NCI-H187 (cell line): ENCODE measurements around the gene POLD4.
"Not testable (repeated sequence)": the region's sequence is repeated elsewhere in the genome, so short reads cannot be mapped to it uniquely, and the experiment has no call there.

Experiments
- DNase-seq, 2 experiments: peaks; one replicate each; lab custom pipeline; 2025; lab: John Stamatoyannopoulos, UW

The POLD4 gene

DNA sequence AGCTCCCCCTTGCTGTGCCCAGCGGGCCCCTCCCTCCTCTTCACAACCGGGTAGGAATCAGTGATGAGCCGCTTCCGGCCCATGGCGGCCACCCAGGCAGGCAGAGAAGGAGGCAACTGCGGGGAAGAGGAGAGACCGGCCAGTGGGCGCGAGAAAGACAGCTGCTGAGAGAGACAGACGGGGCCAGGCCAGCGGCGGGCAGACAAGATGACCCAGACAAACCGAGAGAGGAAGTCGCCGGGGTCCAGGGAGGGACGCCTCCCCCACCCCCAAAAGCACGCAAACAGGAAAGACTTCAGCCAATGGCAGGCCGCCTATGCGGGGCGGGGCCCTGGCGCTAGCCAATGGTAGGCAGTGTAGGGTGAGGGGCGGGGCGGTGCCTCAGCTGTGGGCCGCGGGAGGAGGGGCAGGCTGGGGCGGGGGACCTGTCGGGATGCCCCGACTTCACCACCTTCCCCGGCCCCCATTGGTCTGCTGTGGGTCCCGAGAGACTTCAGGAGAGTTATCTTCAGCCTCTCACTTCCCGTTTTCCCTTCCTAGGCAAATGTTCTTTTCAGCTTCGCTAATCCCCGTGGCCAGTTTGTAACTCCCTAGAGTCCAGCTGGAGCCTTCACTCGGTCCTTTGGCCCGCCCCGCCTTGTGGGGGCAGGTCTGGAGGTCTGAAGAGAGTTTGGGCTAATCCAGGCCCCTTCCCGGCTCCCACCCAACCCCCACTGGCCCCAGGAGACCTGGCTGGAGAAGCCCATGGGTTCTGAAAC is at the start of gene POLD4:
Gene POLD4, minus strand, starts transcription at position 230 of the 758 bp plus-strand sequence. Its CDS starts 147 bp downstream, at position 83.
- DNase-seq = peak; percentile 83 to 84

DNA sequence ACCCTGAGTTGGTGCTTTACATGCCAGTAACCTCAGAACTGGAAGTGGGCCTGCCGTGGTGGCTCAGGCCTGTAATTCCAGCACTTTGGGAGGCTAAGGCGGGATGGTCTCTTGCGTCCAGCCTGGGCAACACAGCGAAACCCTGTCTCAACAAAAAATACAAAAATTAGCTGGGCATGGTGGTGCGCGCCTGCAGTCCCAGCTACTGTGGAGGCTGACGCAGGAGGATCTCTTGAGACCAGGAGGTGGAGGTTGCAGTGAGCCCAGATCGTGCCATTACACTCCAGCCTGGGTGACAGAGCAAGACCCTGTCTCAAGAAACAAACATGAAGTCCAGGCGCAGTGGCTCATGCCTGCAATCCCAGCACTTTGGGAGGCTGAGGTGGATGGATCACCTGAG is 49.7 kb upstream of the POLD4 start:
- DNase-seq = not testable (repeated sequence)

- not testable (repeated sequence) for DNase-seq
Measured at GRCh38 chr11:67402192-67402839, 49.0 kb upstream of the POLD4 start.

DNA sequence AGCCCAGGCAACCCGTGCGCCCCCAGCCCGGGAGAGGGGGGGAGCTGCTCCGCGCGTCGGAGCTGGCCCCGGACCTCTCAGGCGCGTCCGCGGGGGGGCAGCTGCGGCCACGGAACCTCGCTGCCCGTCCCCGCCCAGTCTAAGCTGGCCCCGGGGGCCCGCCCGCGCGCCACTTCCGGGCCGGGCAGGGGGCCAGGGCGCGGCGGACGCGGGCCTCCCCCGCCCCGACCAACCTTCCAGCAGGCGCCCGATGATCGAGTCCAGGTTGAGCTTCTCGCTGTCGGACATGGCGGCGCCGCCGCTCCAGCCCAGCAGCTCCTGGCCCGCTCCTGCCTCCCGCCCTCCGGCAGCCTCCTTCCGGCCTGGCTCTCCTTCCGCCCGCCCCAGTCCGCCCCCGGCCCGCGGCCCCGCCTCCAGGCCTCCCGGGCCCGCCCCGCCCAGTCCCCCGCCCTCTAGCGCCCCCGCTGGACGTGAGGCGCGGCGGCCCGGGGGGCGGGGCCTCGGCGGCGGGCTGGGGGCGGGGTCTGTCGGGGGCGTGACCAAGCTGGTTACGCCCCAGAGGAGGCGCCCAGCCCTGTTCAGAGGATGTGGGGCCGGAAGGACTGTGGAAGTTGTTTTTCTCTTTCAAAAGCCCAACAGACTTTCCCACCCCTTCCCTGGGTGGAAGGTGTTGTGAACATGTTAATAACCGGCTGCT is 48.3 kb upstream of the POLD4 start, which contains the start of gene PPP1CA:
Gene PPP1CA, minus strand, starts transcription at position 364 of the 697 bp plus-strand sequence. Its CDS starts 76 bp downstream, at position 288.
- DNase-seq = peak; percentile 45 to 71

DNA sequence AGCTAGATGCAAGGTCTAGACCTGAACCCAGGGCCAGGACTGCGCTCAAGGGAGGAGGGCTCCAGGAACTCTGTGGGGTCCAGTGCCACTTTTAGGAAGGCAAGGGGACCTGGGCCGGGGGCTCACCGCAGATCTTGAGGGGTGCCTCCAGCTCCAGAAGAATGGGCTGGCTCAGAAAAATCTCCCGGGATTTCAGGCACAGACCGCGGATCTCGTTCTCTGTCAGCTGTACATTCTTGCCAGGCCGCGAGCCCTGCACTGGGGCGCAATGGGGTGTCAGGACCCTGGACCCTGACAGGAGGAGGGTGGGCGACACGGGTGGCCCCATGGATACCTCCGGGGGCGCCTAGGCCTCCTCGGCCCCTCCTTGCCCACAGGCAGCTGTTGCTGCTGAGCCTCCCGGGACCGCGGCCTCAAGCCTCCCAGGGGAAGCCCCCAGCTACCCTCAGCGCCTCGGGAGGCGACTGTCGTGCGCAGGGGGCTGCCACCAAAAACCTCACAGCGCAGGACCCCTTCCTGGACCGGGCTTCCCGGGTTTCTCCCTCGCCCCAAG is 47.7 kb upstream of the POLD4 start:
- no peak for DNase-seq

DNA sequence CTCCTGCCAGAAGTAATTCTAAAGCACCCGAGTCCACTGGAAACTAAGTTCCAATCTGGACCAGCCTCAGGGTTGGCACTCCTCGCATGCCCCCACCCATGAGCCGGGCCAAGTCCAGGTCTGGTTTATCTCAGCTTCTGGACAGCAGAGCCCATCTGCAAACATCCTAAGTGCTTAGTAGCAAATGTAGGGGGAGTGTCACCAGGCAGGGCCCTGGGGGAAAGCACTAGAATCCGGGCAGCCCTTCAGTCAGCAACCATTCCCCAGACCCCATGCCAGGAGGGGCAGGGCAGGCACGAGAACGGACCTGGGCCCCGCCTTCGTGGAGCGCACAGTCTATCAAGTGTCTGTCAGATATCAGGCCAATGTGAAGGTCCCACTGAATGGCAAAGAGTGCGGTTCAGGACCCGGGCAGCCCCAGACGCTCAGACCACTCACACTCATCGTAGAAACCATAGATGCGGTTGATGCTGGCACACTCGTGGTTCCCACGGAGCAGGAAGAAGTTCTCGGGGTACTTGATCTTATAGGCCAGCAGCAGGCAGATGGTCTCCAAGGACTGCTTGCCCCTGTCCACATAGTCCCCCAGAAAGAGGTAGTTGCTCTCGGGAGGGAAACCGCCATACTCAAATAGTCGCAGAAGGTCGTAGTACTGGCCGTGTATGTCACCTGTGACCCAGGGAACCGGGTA is 47.0 kb upstream of the POLD4 start:
- no peak for DNase-seq

DNA sequence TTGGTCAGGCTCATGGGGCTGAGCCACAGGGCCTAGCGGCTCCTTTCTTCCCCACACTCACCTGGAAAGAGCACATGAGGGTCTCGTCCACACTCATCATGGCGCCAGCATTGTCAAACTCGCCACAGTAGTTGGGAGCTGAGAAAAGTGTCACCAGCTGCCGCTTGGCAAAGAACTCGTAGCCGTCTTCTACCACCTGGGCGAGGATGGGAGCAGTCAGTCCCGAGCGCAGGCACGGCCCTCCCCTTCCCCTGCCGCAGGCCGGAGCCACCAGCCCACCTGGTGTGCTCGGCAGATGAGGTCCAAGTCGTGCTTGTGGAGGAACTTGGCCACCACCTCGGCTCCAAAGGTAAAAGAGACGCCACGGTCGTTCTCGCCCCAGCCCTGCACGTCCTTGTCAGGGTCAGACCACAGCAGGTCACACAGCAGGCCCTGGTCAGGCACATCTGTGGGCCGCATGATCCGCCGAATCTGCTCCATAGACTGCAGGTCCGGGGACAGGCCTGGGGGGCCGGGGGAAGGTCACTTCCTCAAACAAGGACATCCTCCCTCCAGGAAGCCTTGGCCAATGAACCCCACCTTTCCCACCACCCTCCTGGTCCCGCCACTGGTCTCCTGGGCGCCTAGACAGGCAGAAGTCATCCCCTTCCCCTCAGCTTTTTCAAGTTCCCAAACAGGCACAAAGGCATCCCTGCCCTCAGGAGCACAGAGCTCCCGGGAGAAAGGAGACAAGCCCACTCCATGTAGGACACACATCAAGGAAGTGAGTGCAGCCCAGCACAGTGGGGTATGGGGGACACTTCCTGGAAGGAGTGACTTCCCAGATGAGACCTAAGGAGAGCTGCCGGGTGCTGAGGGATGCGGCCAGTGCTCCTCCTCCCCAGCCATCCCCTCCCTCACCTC is 45.6 kb upstream of the POLD4 start:
- DNase-seq = no peak

DNA sequence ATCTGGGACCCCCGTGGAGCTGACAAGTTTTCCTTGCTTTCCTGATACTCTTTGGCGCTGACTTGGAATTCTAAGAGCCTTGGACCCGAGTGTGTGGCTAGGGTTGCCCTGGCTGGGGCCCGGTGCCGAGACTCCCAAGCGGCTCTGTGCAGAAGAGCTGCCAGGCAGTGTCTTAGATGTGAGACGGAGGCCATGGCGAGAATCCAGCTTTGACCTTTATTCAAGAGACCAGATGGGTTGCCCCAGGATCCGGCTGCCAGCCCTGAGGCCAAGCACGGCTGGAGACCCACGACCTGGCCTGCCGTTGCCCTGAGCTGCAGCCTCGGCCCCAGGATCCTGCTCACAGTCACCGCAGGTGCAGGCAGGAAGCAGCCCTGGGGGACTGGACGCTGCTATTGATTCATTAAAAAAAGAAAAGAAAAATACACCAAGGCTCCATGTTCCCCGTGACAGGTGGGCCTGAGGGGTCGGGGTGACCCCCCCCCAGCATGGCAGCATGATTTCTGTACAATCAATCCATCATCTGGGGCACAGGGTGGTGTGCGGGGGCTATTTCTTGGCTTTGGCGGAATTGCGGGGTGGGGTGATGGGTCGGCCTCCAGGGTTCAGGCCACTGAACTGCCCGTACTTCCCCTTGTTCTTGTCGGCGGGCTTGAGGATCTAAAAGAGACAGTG is 44.8 kb upstream of the POLD4 start:
- no peak for DNase-seq

- DNase-seq = no peak
Measured at GRCh38 chr11:67397536-67397935, 44.2 kb upstream of the POLD4 start.

DNA sequence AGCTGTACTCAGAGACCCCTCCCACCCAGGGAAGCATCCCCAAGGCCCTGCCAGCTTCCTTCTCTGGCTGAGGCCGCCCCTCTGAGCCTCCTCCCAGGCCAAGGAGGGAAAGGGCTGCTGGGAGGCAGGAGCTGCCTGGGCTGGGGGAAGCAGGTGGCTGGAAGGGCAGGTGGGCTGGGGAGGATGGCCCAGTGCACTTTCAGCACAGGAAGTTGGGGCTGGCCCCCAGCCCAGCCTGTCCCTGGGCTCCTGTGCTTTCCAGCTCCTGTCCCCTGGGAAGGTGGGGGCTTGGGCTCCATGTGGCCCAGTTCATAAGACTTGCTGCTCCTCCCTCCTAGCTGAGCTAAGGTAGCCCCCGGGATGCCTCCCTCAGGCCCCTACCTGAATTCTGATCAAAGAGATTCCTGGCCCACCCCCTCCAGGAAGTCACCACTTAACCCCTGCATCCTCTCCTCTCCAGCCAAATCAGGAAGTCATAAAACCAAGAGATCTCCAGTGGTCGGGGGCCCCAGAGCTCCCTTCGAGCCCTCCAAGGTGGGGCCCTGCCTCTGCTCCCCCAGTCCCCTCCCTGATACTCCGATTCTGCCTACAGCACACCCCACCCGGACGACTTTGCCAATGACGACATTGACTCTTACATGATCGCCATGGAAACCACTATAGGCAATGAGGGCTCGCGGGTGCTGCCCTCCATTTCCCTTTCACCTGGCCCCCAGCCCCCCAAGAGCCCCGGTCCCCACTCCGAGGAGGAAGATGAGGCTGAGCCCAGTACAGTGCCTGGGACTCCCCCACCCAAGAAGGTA is 43.4 kb upstream of the POLD4 start:
- no peak for DNase-seq

DNA sequence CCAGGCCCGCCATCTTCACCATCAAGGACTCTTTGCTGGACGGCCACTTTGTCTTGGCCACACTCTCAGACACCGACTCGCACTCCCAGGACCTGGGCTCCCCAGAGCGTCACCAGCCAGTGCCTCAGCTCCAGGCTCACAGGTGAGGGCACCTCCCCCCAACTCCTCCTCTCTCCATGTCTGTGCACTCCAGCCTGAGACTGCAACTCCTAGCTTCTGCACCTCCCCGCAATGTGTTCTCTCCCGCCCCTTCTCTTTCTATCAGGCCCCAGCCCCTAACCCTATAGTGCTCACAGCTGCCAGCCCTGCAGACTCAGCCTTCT is 42.9 kb upstream of the POLD4 start:
- no peak for DNase-seq

DNA sequence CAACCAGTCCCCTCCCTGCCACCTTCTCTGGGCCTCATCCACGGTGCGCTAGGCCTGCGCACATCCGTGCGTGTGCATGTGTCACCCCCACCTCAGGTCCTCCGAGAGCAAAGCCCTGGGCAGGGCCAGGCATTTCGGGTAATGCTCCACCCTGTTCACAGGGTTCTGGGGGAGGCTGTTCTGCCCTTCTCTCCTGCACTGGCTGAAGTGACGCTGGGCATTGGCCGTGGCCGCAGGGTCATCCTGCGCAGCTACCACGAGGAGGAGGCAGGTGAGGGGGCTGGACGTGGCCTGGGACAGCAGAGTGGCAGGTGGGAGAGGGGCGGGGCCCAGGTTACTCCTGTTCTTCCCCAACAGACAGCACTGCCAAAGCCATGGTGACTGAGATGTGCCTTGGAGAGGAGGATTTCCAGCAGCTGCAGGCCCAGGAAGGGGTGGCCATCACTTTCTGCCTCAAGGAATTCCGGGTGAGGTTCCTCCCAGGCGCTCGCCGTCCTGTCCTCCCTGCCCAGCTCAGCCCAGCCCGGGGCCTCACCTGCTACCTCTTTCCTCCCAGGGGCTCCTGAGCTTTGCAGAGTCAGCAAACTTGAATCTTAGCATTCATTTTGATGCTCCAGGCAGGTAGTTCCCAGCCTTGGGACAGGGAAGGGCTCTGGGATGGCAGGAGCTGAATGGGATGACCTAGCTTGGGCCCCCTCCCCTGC is 42.4 kb upstream of the POLD4 start:
- no peak for DNase-seq

DNA sequence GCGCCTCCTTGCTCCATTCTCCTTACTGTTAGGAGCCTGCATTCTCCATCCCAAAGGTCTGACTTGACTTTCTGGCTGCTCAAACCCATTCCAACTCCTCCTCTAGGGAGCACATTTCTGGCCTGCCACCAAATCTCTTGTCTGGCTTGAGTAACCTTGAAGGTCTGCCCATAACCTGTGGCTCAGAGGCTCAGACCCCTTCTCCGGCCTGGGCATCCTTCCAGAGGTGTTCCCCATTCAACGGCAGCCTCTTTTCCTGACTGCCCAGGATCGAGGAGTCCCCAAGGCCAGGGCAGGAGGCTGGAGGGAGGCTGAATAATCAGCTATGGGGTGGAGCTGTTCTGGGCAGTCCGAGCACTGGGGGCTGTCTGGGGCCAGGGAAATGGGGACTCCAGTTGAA is 40.6 kb upstream of the POLD4 start:
- no peak for DNase-seq

DNA sequence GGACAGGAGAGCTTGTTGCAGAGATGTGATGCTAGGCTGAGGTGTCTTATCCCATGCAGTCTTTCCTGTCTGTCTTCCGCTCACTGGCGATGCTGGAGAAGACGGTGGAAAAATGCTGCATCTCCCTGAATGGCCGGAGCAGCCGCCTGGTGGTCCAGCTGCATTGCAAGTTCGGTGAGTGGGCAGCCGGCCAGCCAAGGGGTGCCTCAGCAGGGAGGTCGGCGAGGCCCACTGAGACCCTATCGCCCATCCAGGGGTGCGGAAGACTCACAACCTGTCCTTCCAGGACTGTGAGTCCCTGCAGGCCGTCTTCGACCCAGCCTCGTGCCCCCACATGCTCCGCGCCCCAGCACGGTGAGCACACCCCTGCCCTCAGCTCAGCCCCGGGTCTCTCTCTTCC is 40.1 kb upstream of the POLD4 start:
- no peak for DNase-seq

GRCh38 chr11:67392183-67392715 is 38.9 kb upstream of the POLD4 start:
- no peak for DNase-seq

DNA sequence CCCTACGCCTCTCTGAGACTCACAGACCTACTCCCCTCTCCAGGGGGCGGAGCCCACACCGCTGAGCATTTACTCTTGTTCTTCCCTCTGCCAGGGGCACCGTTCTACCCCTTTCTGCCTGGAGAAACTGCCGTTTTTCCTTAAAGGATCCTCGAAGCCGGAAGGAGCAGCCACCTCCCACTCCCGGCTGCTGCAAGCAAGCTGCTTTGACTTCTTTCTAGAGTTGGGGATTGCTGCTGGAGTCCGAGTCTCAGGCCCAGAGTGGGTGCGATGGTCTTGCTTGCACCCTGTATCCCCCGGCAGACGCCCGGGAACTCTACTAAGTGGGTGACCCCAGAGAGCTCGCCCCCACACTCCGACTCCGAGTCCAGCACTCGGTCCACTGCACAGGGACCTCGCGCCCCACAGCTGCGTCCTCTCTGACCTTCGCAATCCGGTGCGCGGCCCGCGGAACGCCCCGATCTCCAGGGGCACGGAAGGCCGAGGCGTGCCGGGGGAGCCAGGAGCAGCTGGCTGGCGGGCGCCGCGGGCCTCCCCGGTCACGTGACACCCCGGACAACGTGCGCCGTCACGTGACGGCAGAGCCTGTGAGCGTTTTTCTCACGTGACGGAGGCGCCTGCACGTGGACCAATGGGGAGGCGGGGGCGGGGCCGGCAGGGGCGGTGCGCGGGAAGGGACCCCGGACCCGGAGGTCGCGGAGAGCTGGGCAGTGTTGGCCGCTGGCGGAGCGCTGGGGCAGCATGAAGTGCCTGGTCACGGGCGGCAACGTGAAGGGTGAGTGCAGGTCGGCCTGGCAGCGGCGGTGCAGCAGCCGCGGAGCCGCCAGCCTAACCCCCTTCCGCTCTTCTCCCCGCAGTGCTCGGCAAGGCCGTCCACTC is 38.2 kb upstream of the POLD4 start, which contains the start of gene RAD9A:
Gene RAD9A, plus strand, starts transcription at position 683 of the 879 bp plus-strand sequence. Its CDS starts 59 bp downstream, at position 742.
- peak; percentile 51 to 93 for DNase-seq

GRCh38 chr11:67390947-67391303 is 37.6 kb upstream of the POLD4 start:
- no peak for DNase-seq

DNA sequence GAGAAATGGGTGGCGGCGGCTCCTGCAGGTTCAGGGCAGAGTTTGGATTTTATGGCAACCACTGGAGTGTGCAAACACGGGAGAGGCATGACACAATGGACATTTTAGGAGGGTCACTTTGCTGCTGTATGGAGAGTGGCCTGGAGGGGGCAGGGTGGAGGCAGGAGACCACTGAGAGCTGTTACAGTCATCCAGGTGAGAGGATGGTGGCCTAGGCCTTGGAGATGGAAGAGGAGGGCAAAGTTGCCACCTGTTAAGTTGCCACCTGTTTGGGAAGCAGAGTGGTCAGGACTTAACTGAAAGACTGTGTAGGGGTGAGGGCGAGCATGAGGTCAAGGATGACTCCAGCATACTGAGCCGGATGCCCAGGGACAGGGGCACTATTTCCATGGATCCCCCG is 36.1 kb upstream of the POLD4 start:
- DNase-seq = no peak
